ENCODE results near the gene GOSR2.
"Not testable (repeated sequence)": the region's sequence is repeated elsewhere in the genome, so short reads cannot be mapped to it uniquely, and the experiment has no call there.

GOSR2 gene

GRCh38 chr17:46964315-46965265 is 41.6 kb downstream of the GOSR2 start:
- DNase-seq (ENCODE audit: low read depth): no peak

GRCh38 chr17:46968224-46968834 is 45.4 kb downstream of the GOSR2 start:
- no peak for DNase-seq (ENCODE audit: low read depth)

- no peak for DNase-seq (ENCODE audit: low read depth)
Measured at GRCh38 chr17:46968896-46969295, 45.9 kb downstream of the GOSR2 start.

GRCh38 chr17:46971647-46972300 is 48.8 kb downstream of the GOSR2 start:
- DNase-seq (ENCODE audit: low read depth): no peak

GRCh38 chr17:46972346-46972745 is 49.4 kb downstream of the GOSR2 start:
- DNase-seq (ENCODE audit: low read depth): no peak

GRCh38 chr17:46974086-46974485 is 51.1 kb downstream of the GOSR2 start:
- no peak for DNase-seq (ENCODE audit: low read depth)

- DNase-seq (ENCODE audit: low read depth): no peak
Measured at GRCh38 chr17:46975287-46975686, 52.3 kb downstream of the GOSR2 start.

- no peak for DNase-seq (ENCODE audit: low read depth)
Measured at GRCh38 chr17:46976626-46977270, 53.8 kb downstream of the GOSR2 start.

GRCh38 chr17:46977348-46977747 is 54.4 kb downstream of the GOSR2 start:
- no peak for DNase-seq (ENCODE audit: low read depth)

- DNase-seq (ENCODE audit: low read depth): no peak
Measured at GRCh38 chr17:46977750-46978488, 55.0 kb downstream of the GOSR2 start.

GRCh38 chr17:46978489-46979146 is 55.7 kb downstream of the GOSR2 start:
- no peak for DNase-seq (ENCODE audit: low read depth)

- DNase-seq (ENCODE audit: low read depth): no peak
Measured at GRCh38 chr17:46979147-46979863, 56.3 kb downstream of the GOSR2 start, which contains the start of gene RPRML. Gene RPRML (minus strand): TSS chr17:46979253. CDS start chr17:46979007, 246 bp downstream.

GRCh38 chr17:46982577-46982976 is 59.6 kb downstream of the GOSR2 start:
- no peak for DNase-seq (ENCODE audit: low read depth)

GRCh38 chr17:46983782-46984181 is 60.8 kb downstream of the GOSR2 start:
- no peak for DNase-seq (ENCODE audit: low read depth)

GRCh38 chr17:46984341-46984740 is 61.4 kb downstream of the GOSR2 start:
- no peak for DNase-seq (ENCODE audit: low read depth)

GRCh38 chr17:46984892-46985291 is 61.9 kb downstream of the GOSR2 start:
- no peak for DNase-seq (ENCODE audit: low read depth)

GRCh38 chr17:46986366-46986765 is 63.4 kb downstream of the GOSR2 start:
- DNase-seq (ENCODE audit: low read depth): no peak

GRCh38 chr17:46987927-46988326 is 65.0 kb downstream of the GOSR2 start:
- DNase-seq (ENCODE audit: low read depth): not testable (repeated sequence)

- DNase-seq (ENCODE audit: low read depth): no peak
Measured at GRCh38 chr17:46989637-46990431, 66.9 kb downstream of the GOSR2 start.

Measured in HS-27A (cell line).